K562 (cell line): ENCODE measurements around the gene TPI1. TPM values are rescaled to one million over a fixed set of nuclear protein-coding genes. Genes with fewer than 3 reads are reported as not detected.

Source experiments
- ARNT ChIP-seq, 2 experiments: fragments of 450-650 bp; IDR thresholded peaks; 2 replicates each; pipeline ENCODE4 v1.6.1; 2016; ENCODE audit warnings: mild to moderate bottlenecking in 1 of 2
- BHLHE40 ChIP-seq: IDR thresholded peaks from 2 replicates; pipeline ENCODE4 v1.6.1; 2011; ENCODE audit warnings: low read length, improper control_type of control experiment
- EWSR1 ChIP-seq: fragments of 450-650 bp; IDR thresholded peaks from 2 replicates; pipeline ENCODE4 v1.6.1; 2018; ENCODE audit warnings: borderline replicate concordance, mild to moderate bottlenecking, low read depth, moderate library complexity; ENCODE audit not compliant: partially characterized antibody
- MCM5 ChIP-seq: fragments of 450-650 bp; IDR thresholded peaks from 2 replicates; pipeline ENCODE4 v1.6.1; 2016; ENCODE audit warnings: low read depth
- NR2C1 ChIP-seq, 2 experiments: fragments of 450-650 bp; IDR thresholded peaks; 2 replicates each; pipeline ENCODE4 v1.6.1; 2017; ENCODE audit warnings: mild to moderate bottlenecking in 2 of 2, antibody characterized with exemption in 1 of 2, inconsistent platforms in 1 of 2, missing compliant biosample characterization in 1 of 2, missing genetic modification characterization in 1 of 2
- RBM17 ChIP-seq: fragments of 200-400 bp; formaldehyde crosslinking; IDR thresholded peaks from 2 replicates; pipeline ENCODE4 v1.6.1; 2017; ENCODE audit warnings: low read depth, mild to moderate bottlenecking, low read length, borderline replicate concordance
- SNIP1 ChIP-seq: fragments of 450-650 bp; IDR thresholded peaks from 2 replicates; pipeline ENCODE4 v1.7.1; 2017; ENCODE audit warnings: low read depth, mild to moderate bottlenecking
- TAF1 ChIP-seq: IDR thresholded peaks from 2 replicates; pipeline ENCODE4 v1.6.1; 2011; ENCODE audit warnings: mild to moderate bottlenecking, low read length, moderate library complexity; ENCODE audit not compliant: insufficient read depth, control insufficient read depth, severe bottlenecking; ENCODE audit errors: extremely low read depth
- TBP ChIP-seq: optimal IDR thresholded peaks from 2 replicates; pipeline ENCODE3; 2011; ENCODE audit warnings: low read depth, low read length, improper control_type of control experiment
- ZBTB33 ChIP-seq: sonication (generic); formaldehyde crosslinking; IDR thresholded peaks from 2 replicates; pipeline ENCODE4 v1.8.1; 2023; ENCODE audit warnings: mild to moderate bottlenecking, missing genetic modification reagents
- polyA plus RNA-seq, 8 experiments: library from polyadenylated mRNA; depleted of rRNA in 4 of 8; stranded (reverse) in 5 of 8; unstranded in 3 of 8; fragments of >200 nt; fragmentation: Nextera tagmentation in 2 of 8; fragmentation: Illumina TruSeq in 1 of 8; extraction: Ambion mirVana in 2 of 8; extraction: Trizol in 1 of 8; gene quantifications; 2 replicates each; pipeline versions ENCODE4 v1.2.1 to v1.2.3, GENCODE V29; 2011 to 2014; ENCODE audit warnings: inconsistent platforms in 1 of 8, missing spikeins in 1 of 8
- total RNA-seq, 7 experiments: library from RNA; depleted of rRNA in 6 of 7; stranded (reverse); fragments of >200 nt in 6 of 7; fragmentation: Illumina TruSeq in 2 of 7; extraction: Trizol in 2 of 7; gene quantifications; 2 replicates each; pipeline versions ENCODE4 v1.2.1 to v1.2.3, GENCODE V29; 2011 to 2021; ENCODE audit warnings: low replicate concordance in 1 of 7
- TF ChIP-seq, protein P1 (sequence below): fragments of 150-350 bp; IDR thresholded peaks from 2 replicates; pipeline ENCODE4 v1.6.1; 2014; ENCODE audit warnings: low read depth, mild to moderate bottlenecking, low read length, borderline replicate concordance
- TF ChIP-seq, protein P2 (sequence below), 2 experiments: IDR thresholded peaks; 2 replicates each; pipeline ENCODE4 v1.6.1; 2012; ENCODE audit warnings: improper control_type of control experiment in 2 of 2, low read depth in 2 of 2, low read length in 2 of 2, borderline replicate concordance in 1 of 2
- TF ChIP-seq, protein P3 (sequence below), 2 experiments: IDR thresholded peaks in 1 of 2; conservative IDR thresholded peaks in 1 of 2; 2 replicates each; pipeline ENCODE4 v1.6.1; 2016; ENCODE audit warnings: low read depth in 2 of 2, mild to moderate bottlenecking in 1 of 2, missing compliant biosample characterization in 1 of 2, missing genetic modification characterization in 1 of 2, moderate library complexity in 1 of 2

Gene TPI1
- total and polyA plus RNA-seq, 9 of the 15 experiments (the other 6 are each of a cell fraction or from before 2014, with no cell fraction given): 662 to 4,971 (median 892) TPM

- TF ChIP-seq NR2C1 (IDR thresholded peaks at IDR 0.05) (no peak), NR2C1 (tag; IDR thresholded peaks at IDR 0.05) (no peak), ARNT (IDR thresholded peaks at IDR 0.05) (no peak), TBP (peak; percentile 89), TAF1 (peak; percentile 99), MCM5 (no peak), RBM17 (no peak), EWSR1 (no peak), SNIP1 (no peak), BHLHE40 (peak; percentile 99), ZBTB33 (CRISPR knock-in tag) (peak; percentile 68; the same call in 1 of the 2 replicates)
- TF ChIP-seq, protein P1, sequence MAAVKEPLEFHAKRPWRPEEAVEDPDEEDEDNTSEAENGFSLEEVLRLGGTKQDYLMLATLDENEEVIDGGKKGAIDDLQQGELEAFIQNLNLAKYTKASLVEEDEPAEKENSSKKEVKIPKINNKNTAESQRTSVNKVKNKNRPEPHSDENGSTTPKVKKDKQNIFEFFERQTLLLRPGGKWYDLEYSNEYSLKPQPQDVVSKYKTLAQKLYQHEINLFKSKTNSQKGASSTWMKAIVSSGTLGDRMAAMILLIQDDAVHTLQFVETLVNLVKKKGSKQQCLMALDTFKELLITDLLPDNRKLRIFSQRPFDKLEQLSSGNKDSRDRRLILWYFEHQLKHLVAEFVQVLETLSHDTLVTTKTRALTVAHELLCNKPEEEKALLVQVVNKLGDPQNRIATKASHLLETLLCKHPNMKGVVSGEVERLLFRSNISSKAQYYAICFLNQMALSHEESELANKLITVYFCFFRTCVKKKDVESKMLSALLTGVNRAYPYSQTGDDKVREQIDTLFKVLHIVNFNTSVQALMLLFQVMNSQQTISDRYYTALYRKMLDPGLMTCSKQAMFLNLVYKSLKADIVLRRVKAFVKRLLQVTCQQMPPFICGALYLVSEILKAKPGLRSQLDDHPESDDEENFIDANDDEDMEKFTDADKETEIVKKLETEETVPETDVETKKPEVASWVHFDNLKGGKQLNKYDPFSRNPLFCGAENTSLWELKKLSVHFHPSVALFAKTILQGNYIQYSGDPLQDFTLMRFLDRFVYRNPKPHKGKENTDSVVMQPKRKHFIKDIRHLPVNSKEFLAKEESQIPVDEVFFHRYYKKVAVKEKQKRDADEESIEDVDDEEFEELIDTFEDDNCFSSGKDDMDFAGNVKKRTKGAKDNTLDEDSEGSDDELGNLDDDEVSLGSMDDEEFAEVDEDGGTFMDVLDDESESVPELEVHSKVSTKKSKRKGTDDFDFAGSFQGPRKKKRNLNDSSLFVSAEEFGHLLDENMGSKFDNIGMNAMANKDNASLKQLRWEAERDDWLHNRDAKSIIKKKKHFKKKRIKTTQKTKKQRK: no peak
- TF ChIP-seq, protein P2, sequence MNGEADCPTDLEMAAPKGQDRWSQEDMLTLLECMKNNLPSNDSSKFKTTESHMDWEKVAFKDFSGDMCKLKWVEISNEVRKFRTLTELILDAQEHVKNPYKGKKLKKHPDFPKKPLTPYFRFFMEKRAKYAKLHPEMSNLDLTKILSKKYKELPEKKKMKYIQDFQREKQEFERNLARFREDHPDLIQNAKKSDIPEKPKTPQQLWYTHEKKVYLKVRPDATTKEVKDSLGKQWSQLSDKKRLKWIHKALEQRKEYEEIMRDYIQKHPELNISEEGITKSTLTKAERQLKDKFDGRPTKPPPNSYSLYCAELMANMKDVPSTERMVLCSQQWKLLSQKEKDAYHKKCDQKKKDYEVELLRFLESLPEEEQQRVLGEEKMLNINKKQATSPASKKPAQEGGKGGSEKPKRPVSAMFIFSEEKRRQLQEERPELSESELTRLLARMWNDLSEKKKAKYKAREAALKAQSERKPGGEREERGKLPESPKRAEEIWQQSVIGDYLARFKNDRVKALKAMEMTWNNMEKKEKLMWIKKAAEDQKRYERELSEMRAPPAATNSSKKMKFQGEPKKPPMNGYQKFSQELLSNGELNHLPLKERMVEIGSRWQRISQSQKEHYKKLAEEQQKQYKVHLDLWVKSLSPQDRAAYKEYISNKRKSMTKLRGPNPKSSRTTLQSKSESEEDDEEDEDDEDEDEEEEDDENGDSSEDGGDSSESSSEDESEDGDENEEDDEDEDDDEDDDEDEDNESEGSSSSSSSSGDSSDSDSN (IDR thresholded peaks at IDR 0.05; ENCODE audit: borderline replicate concordance in 1 of 2, low read depth in 2 of 2, low read length in 2 of 2): peak; percentile 32 to 76; a peak in 2 of 4 replicates
- TF ChIP-seq, protein P3, sequence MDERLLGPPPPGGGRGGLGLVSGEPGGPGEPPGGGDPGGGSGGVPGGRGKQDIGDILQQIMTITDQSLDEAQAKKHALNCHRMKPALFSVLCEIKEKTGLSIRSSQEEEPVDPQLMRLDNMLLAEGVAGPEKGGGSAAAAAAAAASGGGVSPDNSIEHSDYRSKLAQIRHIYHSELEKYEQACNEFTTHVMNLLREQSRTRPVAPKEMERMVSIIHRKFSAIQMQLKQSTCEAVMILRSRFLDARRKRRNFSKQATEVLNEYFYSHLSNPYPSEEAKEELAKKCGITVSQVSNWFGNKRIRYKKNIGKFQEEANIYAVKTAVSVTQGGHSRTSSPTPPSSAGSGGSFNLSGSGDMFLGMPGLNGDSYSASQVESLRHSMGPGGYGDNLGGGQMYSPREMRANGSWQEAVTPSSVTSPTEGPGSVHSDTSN (CRISPR knock-in tag; IDR thresholded peaks at IDR 0.05; ENCODE audit: low read depth): no peak
- TF ChIP-seq, protein P3 (tag; conservative IDR thresholded peaks at IDR 0.05; ENCODE audit: low read depth): no peak
Observed at GRCh38 chr12:6890789-6891645, 23.7 kb downstream of the TPI1 start (continued).
